CD14-positive monocyte (primary cell): ENCODE data around the gene HS3ST4. TPM values are rescaled to one million over a fixed set of nuclear protein-coding genes. Genes with fewer than 3 reads are reported as not detected.

Experiments used
- DNase-seq, 3 donors: peaks; one replicate each; pipeline ENCODE4 v3.0.0-alpha.2; 2011 to 2022
- H2AFZ ChIP-seq: 2 replicates; pipeline ENCODE4 v1.6.0; 2012; ENCODE audit warnings: mild to moderate bottlenecking, low read depth, low read length, inconsistent platforms; ENCODE audit not compliant: insufficient read depth, poor library complexity, severe bottlenecking
- H3K27ac ChIP-seq, 2 donors: 1 replicate in 1 of 2; 2 replicates in 1 of 2; pipeline ENCODE4 v1.5.1; 2012 to 2013; ENCODE audit warnings: low read length in 2 of 2, control low read depth in 1 of 2, inconsistent platforms in 1 of 2, low read depth in 1 of 2, mild to moderate bottlenecking in 1 of 2
- H3K27me3 ChIP-seq, 2 donors: one replicate each; pipeline versions ENCODE4 v1.6.0 to v1.6.1; 2011 to 2013; ENCODE audit warnings: low read length in 2 of 2; ENCODE audit not compliant: control insufficient read depth in 2 of 2, insufficient read depth in 2 of 2
- H3K36me3 ChIP-seq, 2 donors: replicated peaks in 1 of 2; 1 replicate in 1 of 2; 2 replicates in 1 of 2; pipeline versions ENCODE4 v1.5.1 to v1.6.1; 2012 to 2013; ENCODE audit warnings: low read length in 2 of 2, control low read depth in 1 of 2, inconsistent platforms in 1 of 2, mild to moderate bottlenecking in 1 of 2; ENCODE audit not compliant: insufficient read depth in 2 of 2, control insufficient read depth in 1 of 2
- H3K4me1 ChIP-seq, 2 donors: 1 replicate in 1 of 2; 2 replicates in 1 of 2; pipeline versions ENCODE4 v1.5.1 to v1.6.1; 2012 to 2013; ENCODE audit warnings: low read length in 2 of 2, control low read depth in 1 of 2, inconsistent platforms in 1 of 2, mild to moderate bottlenecking in 1 of 2, moderate library complexity in 1 of 2; ENCODE audit not compliant: insufficient read depth in 2 of 2, control insufficient read depth in 1 of 2
- H3K4me2 ChIP-seq: replicated peaks from 2 replicates; pipeline ENCODE3; 2012; ENCODE audit warnings: low read length, moderate library complexity, mild to moderate bottlenecking; ENCODE audit not compliant: poor library complexity, severe bottlenecking; ENCODE audit errors: extremely low read depth
- H3K4me3 ChIP-seq, 3 experiments: fragments of 200-600 bp in 1 of 3; sonication (generic) in 1 of 3; replicated peaks in 1 of 3; 1 replicate in 2 of 3; 2 replicates in 1 of 3; pipeline ENCODE4 v1.5.1; 2011 to 2013; ENCODE audit warnings: low read length in 3 of 3, mild to moderate bottlenecking in 3 of 3, control low read depth in 2 of 3, low read depth in 2 of 3, inconsistent platforms in 1 of 3, moderate library complexity in 1 of 3
- H3K79me2 ChIP-seq: 2 replicates; pipeline ENCODE4 v1.6.0; 2012; ENCODE audit warnings: mild to moderate bottlenecking, control low read depth, inconsistent platforms, low read length, moderate library complexity; ENCODE audit not compliant: insufficient read depth
- H3K9ac ChIP-seq: 2 replicates; pipeline ENCODE4 v1.6.0; 2017; ENCODE audit warnings: low read length, mild to moderate bottlenecking; ENCODE audit not compliant: insufficient read depth, poor library complexity, severe bottlenecking
- H3K9me3 ChIP-seq, 2 donors: replicated peaks in 1 of 2; 1 replicate in 1 of 2; 2 replicates in 1 of 2; pipeline versions ENCODE4 v1.5.1 to v1.6.1; 2012 to 2013; ENCODE audit warnings: low read length in 2 of 2, control low read depth in 1 of 2; ENCODE audit not compliant: control insufficient read depth in 1 of 2, insufficient read depth in 1 of 2
- H4K20me1 ChIP-seq: 2 replicates; pipeline ENCODE4 v1.6.0; 2012; ENCODE audit warnings: mild to moderate bottlenecking, low read length, control low read depth, moderate library complexity; ENCODE audit not compliant: insufficient read depth
- H3K27ac Mint-ChIP-seq, 7 donors: one replicate each; pipeline ENCODE4 v1.8.0; 2020; ENCODE audit warnings: mild to moderate bottlenecking in 7 of 7, mixed read lengths in 7 of 7, moderate library complexity in 6 of 7, inconsistent platforms in 2 of 7
- H3K27me3 Mint-ChIP-seq, 3 donors: one replicate each; pipeline ENCODE4 v1.8.0; 2021 to 2022; ENCODE audit warnings: low read depth in 3 of 3, mild to moderate bottlenecking in 3 of 3, mixed read lengths in 3 of 3, moderate library complexity in 3 of 3, inconsistent platforms in 1 of 3
- H3K36me3 Mint-ChIP-seq, 2 donors: one replicate each; pipeline ENCODE4 v1.8.0; 2020; ENCODE audit warnings: mixed read lengths in 2 of 2, inconsistent platforms in 1 of 2, mild to moderate bottlenecking in 1 of 2
- H3K4me1 Mint-ChIP-seq: one replicate; pipeline ENCODE4 v1.8.0; 2020; ENCODE audit warnings: mild to moderate bottlenecking, mixed read lengths
- H3K4me3 Mint-ChIP-seq, 2 donors: one replicate each; pipeline ENCODE4 v1.8.0; 2020; ENCODE audit warnings: mild to moderate bottlenecking in 2 of 2, mixed read lengths in 2 of 2, moderate library complexity in 1 of 2
- H3K9me3 Mint-ChIP-seq, 7 donors: one replicate each; pipeline ENCODE4 v1.8.0; 2020 to 2022; ENCODE audit warnings: mixed read lengths in 7 of 7, mild to moderate bottlenecking in 6 of 7, moderate library complexity in 6 of 7, inconsistent platforms in 2 of 7
- WGBS: methylation state at CpG from one replicate; pipeline ENCODE4 v1.1.5; 2013; ENCODE audit warnings: missing lambda C conversion rate; ENCODE audit not compliant: insufficient coverage; 5-methylcytosine and 5-hydroxymethylcytosine counted together
- intact Hi-C, 2 donors: fragments of 100-400 bp; cut with micrococcal nuclease; formaldehyde crosslinking; loops; one replicate each; pipeline versions ENCODE4 v1.15.0 to v1.15.1; 2023
- polyA plus RNA-seq, 3 donors: library from polyadenylated mRNA; depleted of rRNA in 1 of 3; unstranded in 2 of 3; stranded (reverse) in 1 of 3; fragments of 300-500 nt in 2 of 3; fragments of >200 nt in 1 of 3; fragmentation: Illumina TruSeq in 2 of 3; gene quantifications; 1 replicate in 2 of 3; 2 replicates in 1 of 3; pipeline ENCODE4 v1.2.3, GENCODE V29; 2012 to 2021
- TF ChIP-seq, protein P1 (sequence below): fragments of 200-600 bp; IDR thresholded peaks from one replicate; pipeline ENCODE4 v1.8.0; 2022; ENCODE audit warnings: antibody characterized with exemption, mild to moderate bottlenecking

Gene HS3ST4
- polyA plus RNA-seq, 3 donors: not detected

DNA sequence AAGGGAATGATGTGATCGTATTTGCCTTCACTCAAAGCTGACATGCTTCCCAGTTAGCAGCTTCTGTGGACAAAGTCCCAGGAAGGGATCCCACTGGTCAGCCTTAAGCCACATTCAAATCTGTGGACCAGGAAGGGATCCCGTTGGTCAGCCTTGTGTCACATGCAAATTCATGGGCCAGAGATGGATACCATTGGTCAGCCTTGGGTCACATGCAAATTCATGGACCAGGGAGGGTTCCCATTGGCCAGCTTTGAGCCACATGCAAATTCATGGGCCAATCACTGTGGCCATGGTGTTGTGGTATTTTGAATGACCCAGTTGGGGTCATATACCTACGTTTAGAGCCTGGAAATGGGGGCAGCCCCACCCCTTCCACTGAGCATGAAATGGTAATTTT, 201.6 kb downstream of the HS3ST4 start:
- Histone ChIP-seq H3K9me3 (no peaks in the 10 kb centered on the region), H3K27me3 (no peaks in the 10 kb centered on the region), H3K4me1 (no peaks in the 10 kb centered on the region), H2AFZ (no peak overlapping the region), H3K79me2 (no peaks in the 10 kb centered on the region), H3K27ac (no peak overlapping the region), H3K36me3 (no peaks in the 10 kb centered on the region), H3K9ac (no peak overlapping the region), H4K20me1 (no peaks in the 10 kb centered on the region), H3K4me3 (no peak overlapping the region), H3K4me2 (no peak overlapping the region)
- 90% methylated on average over 2 of the region's 3 CpGs for WGBS
- Mint-ChIP-seq H3K9me3 (peaks cover 0 to 3% (median 0%) of the 10 kb centered on the region in 7 donors), H3K27ac (no peak overlapping the region), H3K4me1 (no peaks in the 10 kb centered on the region), H3K36me3 (no peaks in the 10 kb centered on the region), H3K27me3 (peaks cover 1 to 2% (median 2%) of the 10 kb centered on the region in 3 donors), H3K4me3 (no peak overlapping the region)
- TF ChIP-seq, protein P1, sequence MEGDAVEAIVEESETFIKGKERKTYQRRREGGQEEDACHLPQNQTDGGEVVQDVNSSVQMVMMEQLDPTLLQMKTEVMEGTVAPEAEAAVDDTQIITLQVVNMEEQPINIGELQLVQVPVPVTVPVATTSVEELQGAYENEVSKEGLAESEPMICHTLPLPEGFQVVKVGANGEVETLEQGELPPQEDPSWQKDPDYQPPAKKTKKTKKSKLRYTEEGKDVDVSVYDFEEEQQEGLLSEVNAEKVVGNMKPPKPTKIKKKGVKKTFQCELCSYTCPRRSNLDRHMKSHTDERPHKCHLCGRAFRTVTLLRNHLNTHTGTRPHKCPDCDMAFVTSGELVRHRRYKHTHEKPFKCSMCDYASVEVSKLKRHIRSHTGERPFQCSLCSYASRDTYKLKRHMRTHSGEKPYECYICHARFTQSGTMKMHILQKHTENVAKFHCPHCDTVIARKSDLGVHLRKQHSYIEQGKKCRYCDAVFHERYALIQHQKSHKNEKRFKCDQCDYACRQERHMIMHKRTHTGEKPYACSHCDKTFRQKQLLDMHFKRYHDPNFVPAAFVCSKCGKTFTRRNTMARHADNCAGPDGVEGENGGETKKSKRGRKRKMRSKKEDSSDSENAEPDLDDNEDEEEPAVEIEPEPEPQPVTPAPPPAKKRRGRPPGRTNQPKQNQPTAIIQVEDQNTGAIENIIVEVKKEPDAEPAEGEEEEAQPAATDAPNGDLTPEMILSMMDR: no peak
- intact Hi-C loops: no loop called here
- no peak for DNase-seq

DNA sequence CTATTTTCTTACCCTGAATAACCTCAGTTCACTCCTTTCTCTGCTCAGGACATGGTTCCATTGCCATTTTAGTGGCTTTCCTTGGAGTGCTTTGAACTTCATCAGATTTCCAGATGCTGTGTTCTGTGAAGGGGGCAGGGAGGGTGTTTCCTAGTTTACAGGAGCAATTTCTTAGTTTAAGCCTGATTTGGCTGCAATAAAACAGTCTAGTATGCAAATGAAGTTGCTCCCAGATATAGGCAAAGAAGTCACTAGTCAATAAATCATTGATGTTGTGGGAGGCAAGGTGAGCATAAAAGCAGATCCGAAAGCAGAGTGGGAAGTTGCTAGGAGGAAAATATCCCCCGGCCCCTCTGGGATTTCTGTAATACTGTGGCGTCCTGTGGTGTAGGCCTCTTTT, 202.3 kb downstream of the HS3ST4 start:
- DNase-seq: no peak
- H3K27ac Mint-ChIP-seq: no peak overlapping the region
- Histone ChIP-seq H3K9ac (no peak overlapping the region), H3K27ac (no peak overlapping the region), H3K27me3 (no peaks in the 10 kb centered on the region), H3K4me1 (no peaks in the 10 kb centered on the region), H3K79me2 (no peaks in the 10 kb centered on the region), H3K4me2 (no peak overlapping the region), H4K20me1 (no peaks in the 10 kb centered on the region), H2AFZ (no peak overlapping the region), H3K9me3 (no peaks in the 10 kb centered on the region), H3K36me3 (no peaks in the 10 kb centered on the region), H3K4me3 (no peak overlapping the region)
- H3K4me3 Mint-ChIP-seq: no peak overlapping the region
- H3K4me1 Mint-ChIP-seq: no peaks in the 10 kb centered on the region
- peaks cover 0 to 3% (median 0%) of the 10 kb centered on the region in 7 donors for H3K9me3 Mint-ChIP-seq
- WGBS: 100% methylated on average over 1 of the region's 3 CpGs
- intact Hi-C loops: no loop called here
- no peaks in the 10 kb centered on the region for H3K36me3 Mint-ChIP-seq
- H3K27me3 Mint-ChIP-seq: peaks cover 2% of the 10 kb centered on the region in 3 donors
- TF ChIP-seq, protein P1: no peak
